HUES64 (cell line): ENCODE results near the gene MCTP2.

Source experiments
- H3K27ac ChIP-seq: 2 replicates; pipeline ENCODE4 v1.7.0; 2013; ENCODE audit warnings: low read depth, low read length, inconsistent platforms
- H3K27me3 ChIP-seq: 2 replicates; pipeline ENCODE4 v1.6.1; 2013; ENCODE audit warnings: mild to moderate bottlenecking, low read length; ENCODE audit not compliant: insufficient read depth
- H3K36me3 ChIP-seq: 2 replicates; pipeline ENCODE4 v1.6.1; 2013; ENCODE audit warnings: mild to moderate bottlenecking, low read length; ENCODE audit not compliant: insufficient read depth
- H3K4me1 ChIP-seq: 2 replicates; pipeline ENCODE4 v1.6.1; 2013; ENCODE audit warnings: mild to moderate bottlenecking, low read length, moderate library complexity; ENCODE audit not compliant: insufficient read depth
- H3K4me3 ChIP-seq: 2 replicates; pipeline ENCODE4 v1.5.1; 2013; ENCODE audit warnings: mild to moderate bottlenecking, low read length, moderate library complexity
- H3K9ac ChIP-seq: 2 replicates; pipeline ENCODE4 v1.6.1; 2013; ENCODE audit warnings: mild to moderate bottlenecking, low read depth, low read length
- H3K9me3 ChIP-seq: 2 replicates; pipeline ENCODE4 v1.6.1; 2013; ENCODE audit warnings: low read depth, low read length; ENCODE audit not compliant: insufficient read depth
- WGBS: fragments of 150-250, 120-280 bp; methylation state at CpG from one replicate; pipeline ENCODE4 v1.1.7; 2013; ENCODE audit warnings: missing lambda C conversion rate; 5-methylcytosine and 5-hydroxymethylcytosine counted together

Gene MCTP2

GRCh38 chr15:94375997-94376396 lies 144.6 kb downstream of the MCTP2 start:
- no peaks in the 10 kb centered on the region for H3K27me3 ChIP-seq
- no peaks in the 10 kb centered on the region for H3K9me3 ChIP-seq
- H3K36me3 ChIP-seq, result no peaks in the 10 kb centered on the region
- H3K4me3 ChIP-seq, result no peak overlapping the region
- no peak overlapping the region for H3K27ac ChIP-seq
- no peaks in the 10 kb centered on the region for H3K4me1 ChIP-seq
- 84% methylated on average over 1 of the region's 1 CpG for WGBS
- H3K9ac ChIP-seq, result no peak overlapping the region

- H3K4me3 ChIP-seq, result no peak overlapping the region
- H3K4me1 ChIP-seq, result no peaks in the 10 kb centered on the region
- no peak overlapping the region for H3K9ac ChIP-seq
- 93% methylated on average over 3 of the region's 3 CpGs for WGBS
- no peak overlapping the region for H3K27ac ChIP-seq
- H3K27me3 ChIP-seq, result no peaks in the 10 kb centered on the region
- no peaks in the 10 kb centered on the region for H3K9me3 ChIP-seq
- H3K36me3 ChIP-seq, result no peaks in the 10 kb centered on the region
Observed at GRCh38 chr15:94379986-94380385, 148.6 kb downstream of the MCTP2 start.

GRCh38 chr15:94380798-94381197 lies 149.4 kb downstream of the MCTP2 start:
- no peaks in the 10 kb centered on the region for H3K9me3 ChIP-seq
- WGBS, result 83% methylated on average over 1 of the region's 1 CpG
- H3K9ac ChIP-seq, result no peak overlapping the region
- no peak overlapping the region for H3K27ac ChIP-seq
- no peaks in the 10 kb centered on the region for H3K4me1 ChIP-seq
- no peaks in the 10 kb centered on the region for H3K36me3 ChIP-seq
- H3K4me3 ChIP-seq, result no peak overlapping the region
- no peaks in the 10 kb centered on the region for H3K27me3 ChIP-seq

GRCh38 chr15:94381384-94381783 lies 150.0 kb downstream of the MCTP2 start:
- no peaks in the 10 kb centered on the region for H3K36me3 ChIP-seq

GRCh38 chr15:94383041-94383440 lies 151.7 kb downstream of the MCTP2 start:
- no peak overlapping the region for H3K4me3 ChIP-seq
- no peaks in the 10 kb centered on the region for H3K9me3 ChIP-seq
- no peaks in the 10 kb centered on the region for H3K27me3 ChIP-seq
- no peaks in the 10 kb centered on the region for H3K4me1 ChIP-seq
- H3K27ac ChIP-seq, result no peak overlapping the region
- 93% methylated on average over 3 of the region's 3 CpGs for WGBS
- no peaks in the 10 kb centered on the region for H3K36me3 ChIP-seq
- H3K9ac ChIP-seq, result no peak overlapping the region

More at GRCh38 chr15:94381384-94381783, 150.0 kb downstream of the MCTP2 start:
- Histone ChIP-seq H3K27ac (no peak overlapping the region), H3K4me1 (no peaks in the 10 kb centered on the region), H3K9me3 (no peaks in the 10 kb centered on the region), H3K27me3 (no peaks in the 10 kb centered on the region), H3K4me3 (no peak overlapping the region), H3K9ac (no peak overlapping the region)
- WGBS, result 93% methylated on average over 8 of the region's 8 CpGs

GRCh38 chr15:94383706-94384105 lies 152.3 kb downstream of the MCTP2 start:
- Histone ChIP-seq H3K27ac (no peak overlapping the region), H3K9me3 (no peaks in the 10 kb centered on the region), H3K4me3 (no peak overlapping the region), H3K9ac (no peak overlapping the region), H3K27me3 (no peaks in the 10 kb centered on the region), H3K4me1 (no peaks in the 10 kb centered on the region), H3K36me3 (no peaks in the 10 kb centered on the region)
- WGBS, result 96% methylated on average over 9 of the region's 9 CpGs

GRCh38 chr15:94385441-94385840 lies 154.1 kb downstream of the MCTP2 start:
- H3K9me3 ChIP-seq, result no peaks in the 10 kb centered on the region
- H3K27ac ChIP-seq, result no peak overlapping the region
- H3K36me3 ChIP-seq, result no peaks in the 10 kb centered on the region
- no CpG with 5 or more reads among the region's 4 CpGs for WGBS
- no peak overlapping the region for H3K9ac ChIP-seq
- no peaks in the 10 kb centered on the region for H3K4me1 ChIP-seq
- no peaks in the 10 kb centered on the region for H3K27me3 ChIP-seq
- H3K4me3 ChIP-seq, result no peak overlapping the region

GRCh38 chr15:94386351-94386750 lies 155.0 kb downstream of the MCTP2 start:
- no peak overlapping the region for H3K9ac ChIP-seq
- no peak overlapping the region for H3K4me3 ChIP-seq
- no peak overlapping the region for H3K27ac ChIP-seq
- no peaks in the 10 kb centered on the region for H3K27me3 ChIP-seq
- no peaks in the 10 kb centered on the region for H3K4me1 ChIP-seq
- no peaks in the 10 kb centered on the region for H3K9me3 ChIP-seq
- 97% methylated on average over 7 of the region's 7 CpGs for WGBS
- no peaks in the 10 kb centered on the region for H3K36me3 ChIP-seq

- 97% methylated on average over 2 of the region's 2 CpGs for WGBS
- Histone ChIP-seq H3K27me3 (no peaks in the 10 kb centered on the region), H3K4me3 (no peak overlapping the region), H3K36me3 (no peaks in the 10 kb centered on the region), H3K9me3 (no peaks in the 10 kb centered on the region), H3K9ac (no peak overlapping the region), H3K4me1 (no peaks in the 10 kb centered on the region), H3K27ac (no peak overlapping the region)
Observed at GRCh38 chr15:94387442-94387841, 156.1 kb downstream of the MCTP2 start.

- H3K4me1 ChIP-seq, result no peaks in the 10 kb centered on the region
- no peaks in the 10 kb centered on the region for H3K36me3 ChIP-seq
- H3K9ac ChIP-seq, result no peak overlapping the region
- no peak overlapping the region for H3K27ac ChIP-seq
- no peaks in the 10 kb centered on the region for H3K9me3 ChIP-seq
- H3K27me3 ChIP-seq, result no peaks in the 10 kb centered on the region
- H3K4me3 ChIP-seq, result no peak overlapping the region
- WGBS, result 83% methylated on average over 7 of the region's 7 CpGs
Observed at GRCh38 chr15:94387849-94388441, 156.6 kb downstream of the MCTP2 start.

GRCh38 chr15:94395640-94396039 lies 164.3 kb downstream of the MCTP2 start:
- H3K4me1 ChIP-seq, result peaks cover 9% of the 10 kb centered on the region

GRCh38 chr15:94397337-94397736 lies 166.0 kb downstream of the MCTP2 start:
- Histone ChIP-seq H3K4me3 (no peak overlapping the region), H3K27ac (no peak overlapping the region), H3K27me3 (no peaks in the 10 kb centered on the region), H3K36me3 (no peaks in the 10 kb centered on the region), H3K9me3 (no peaks in the 10 kb centered on the region), H3K4me1 (peaks cover 18% of the 10 kb centered on the region), H3K9ac (no peak overlapping the region)
- 95% methylated on average over 3 of the region's 3 CpGs for WGBS

More at GRCh38 chr15:94395640-94396039, 164.3 kb downstream of the MCTP2 start:
- Histone ChIP-seq H3K9me3 (no peaks in the 10 kb centered on the region), H3K27ac (no peak overlapping the region), H3K36me3 (no peaks in the 10 kb centered on the region), H3K9ac (no peak overlapping the region), H3K27me3 (no peaks in the 10 kb centered on the region), H3K4me3 (no peak overlapping the region)
- 67% methylated on average over 1 of the region's 1 CpG for WGBS
